Ovary (tissue), 3 donors: ENCODE data around the gene PDHA1.

Source experiments
- CTCF ChIP-seq, 3 donors: fragments of 450-650 bp in 2 of 3; fragments of 200-600 bp in 1 of 3; IDR thresholded peaks; one replicate each; pipeline versions ENCODE4 v1.5.1 to v1.8.0; 2016 to 2022; ENCODE audit warnings: antibody characterized with exemption in 3 of 3, mild to moderate bottlenecking in 1 of 3
- POLR2A ChIP-seq: fragments of 450-650 bp; IDR thresholded peaks from one replicate; pipeline ENCODE4 v1.6.1; 2017; ENCODE audit warnings: antibody characterized with exemption, mild to moderate bottlenecking, moderate library complexity
- donor health status: DM: no; HTN: no; CAD: no.

DNA sequence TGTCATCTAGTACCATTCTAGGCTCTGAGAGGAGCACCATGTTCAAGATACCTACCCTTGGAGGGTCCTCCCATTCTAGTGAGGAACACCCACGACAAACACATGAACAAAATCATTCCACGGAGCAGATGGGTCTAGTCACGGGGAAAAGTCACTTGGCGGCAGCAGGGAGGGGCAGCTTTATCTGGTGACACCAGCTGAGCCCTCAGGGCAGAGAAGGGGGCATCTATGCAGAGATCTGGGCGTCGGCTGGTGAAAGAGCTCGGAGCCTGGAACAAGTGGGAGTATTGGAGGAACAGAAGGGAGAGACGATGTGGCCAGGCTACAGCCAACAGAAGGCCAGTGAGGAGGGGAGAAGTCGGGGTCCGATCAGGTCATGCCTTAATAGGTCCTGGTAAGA is 11.9 kb upstream of the PDHA1 start:
- TF ChIP-seq POLR2A = no peak
- no peak for TF ChIP-seq CTCF (IDR thresholded peaks at IDR 0.05)
